GM12874 (cell line): Measurements from ENCODE around the gene MOB2.

Experiments used
- TF ChIP-seq, protein P1 (sequence below): IDR thresholded peaks from 2 replicates; pipeline ENCODE4 v1.5.1; 2011; ENCODE audit warnings: low read depth, mild to moderate bottlenecking, control low read depth, low read length, moderate library complexity; ENCODE audit not compliant: insufficient read depth

Gene MOB2

DNA sequence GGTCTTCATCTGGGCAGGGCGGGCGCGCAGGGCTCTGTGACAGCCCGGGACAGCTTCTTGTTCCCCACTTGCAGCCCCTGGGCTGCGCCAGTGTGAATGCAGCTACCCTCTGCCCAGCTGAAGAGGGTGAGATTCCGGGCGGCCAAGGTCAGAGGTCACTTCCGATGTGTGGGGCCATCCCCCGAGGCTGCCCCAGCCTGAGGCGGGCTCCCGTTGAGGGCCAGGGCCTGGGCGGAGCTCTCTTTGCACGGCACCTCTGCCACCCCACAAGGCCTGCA is 23.9 kb downstream of the MOB2 start:
- TF ChIP-seq, protein P1, sequence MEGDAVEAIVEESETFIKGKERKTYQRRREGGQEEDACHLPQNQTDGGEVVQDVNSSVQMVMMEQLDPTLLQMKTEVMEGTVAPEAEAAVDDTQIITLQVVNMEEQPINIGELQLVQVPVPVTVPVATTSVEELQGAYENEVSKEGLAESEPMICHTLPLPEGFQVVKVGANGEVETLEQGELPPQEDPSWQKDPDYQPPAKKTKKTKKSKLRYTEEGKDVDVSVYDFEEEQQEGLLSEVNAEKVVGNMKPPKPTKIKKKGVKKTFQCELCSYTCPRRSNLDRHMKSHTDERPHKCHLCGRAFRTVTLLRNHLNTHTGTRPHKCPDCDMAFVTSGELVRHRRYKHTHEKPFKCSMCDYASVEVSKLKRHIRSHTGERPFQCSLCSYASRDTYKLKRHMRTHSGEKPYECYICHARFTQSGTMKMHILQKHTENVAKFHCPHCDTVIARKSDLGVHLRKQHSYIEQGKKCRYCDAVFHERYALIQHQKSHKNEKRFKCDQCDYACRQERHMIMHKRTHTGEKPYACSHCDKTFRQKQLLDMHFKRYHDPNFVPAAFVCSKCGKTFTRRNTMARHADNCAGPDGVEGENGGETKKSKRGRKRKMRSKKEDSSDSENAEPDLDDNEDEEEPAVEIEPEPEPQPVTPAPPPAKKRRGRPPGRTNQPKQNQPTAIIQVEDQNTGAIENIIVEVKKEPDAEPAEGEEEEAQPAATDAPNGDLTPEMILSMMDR, result no peak

DNA sequence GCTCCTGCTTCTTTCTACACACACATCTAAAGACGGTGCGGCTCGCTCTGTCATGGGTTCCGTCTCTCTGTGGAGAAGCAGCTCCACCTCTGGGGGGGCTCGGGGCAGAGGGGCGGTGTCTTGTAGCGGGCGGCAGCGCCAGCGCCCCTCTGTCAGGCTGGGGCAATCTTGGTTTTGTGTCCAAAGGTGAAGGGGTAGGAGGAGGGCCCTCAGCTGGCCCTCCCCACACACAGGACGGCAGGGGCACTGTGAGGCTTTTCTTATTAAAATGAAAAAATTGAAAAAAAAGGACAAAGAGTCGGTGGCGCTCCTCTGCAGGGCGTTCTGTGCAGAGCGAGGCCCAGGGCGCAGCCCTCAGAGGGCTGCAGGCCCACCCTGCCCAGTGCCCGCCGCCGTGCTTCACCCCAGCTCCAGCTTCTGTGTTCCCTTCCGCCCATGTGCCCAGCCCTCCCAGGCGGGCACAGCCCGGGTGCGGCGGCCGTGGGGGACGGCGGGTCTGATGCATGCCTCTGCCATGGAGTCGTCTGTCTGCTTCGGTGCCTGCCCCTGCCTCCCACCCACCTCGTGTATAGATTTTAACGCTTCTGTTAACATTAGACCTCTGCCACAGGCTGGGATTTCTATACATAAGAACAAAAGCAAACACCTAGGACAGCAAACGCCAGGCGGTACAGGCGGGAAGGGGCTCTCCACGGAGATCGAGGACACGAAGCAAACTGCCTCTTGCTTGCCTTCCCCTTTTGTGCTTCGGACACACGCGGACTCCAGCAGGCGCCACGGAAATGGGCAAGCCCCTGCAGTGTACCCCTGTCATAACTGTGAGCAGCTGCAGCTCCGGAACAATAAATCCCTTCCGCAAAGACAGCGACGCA is 24.5 kb downstream of the MOB2 start:
- TF ChIP-seq, protein P1, result no peak

DNA sequence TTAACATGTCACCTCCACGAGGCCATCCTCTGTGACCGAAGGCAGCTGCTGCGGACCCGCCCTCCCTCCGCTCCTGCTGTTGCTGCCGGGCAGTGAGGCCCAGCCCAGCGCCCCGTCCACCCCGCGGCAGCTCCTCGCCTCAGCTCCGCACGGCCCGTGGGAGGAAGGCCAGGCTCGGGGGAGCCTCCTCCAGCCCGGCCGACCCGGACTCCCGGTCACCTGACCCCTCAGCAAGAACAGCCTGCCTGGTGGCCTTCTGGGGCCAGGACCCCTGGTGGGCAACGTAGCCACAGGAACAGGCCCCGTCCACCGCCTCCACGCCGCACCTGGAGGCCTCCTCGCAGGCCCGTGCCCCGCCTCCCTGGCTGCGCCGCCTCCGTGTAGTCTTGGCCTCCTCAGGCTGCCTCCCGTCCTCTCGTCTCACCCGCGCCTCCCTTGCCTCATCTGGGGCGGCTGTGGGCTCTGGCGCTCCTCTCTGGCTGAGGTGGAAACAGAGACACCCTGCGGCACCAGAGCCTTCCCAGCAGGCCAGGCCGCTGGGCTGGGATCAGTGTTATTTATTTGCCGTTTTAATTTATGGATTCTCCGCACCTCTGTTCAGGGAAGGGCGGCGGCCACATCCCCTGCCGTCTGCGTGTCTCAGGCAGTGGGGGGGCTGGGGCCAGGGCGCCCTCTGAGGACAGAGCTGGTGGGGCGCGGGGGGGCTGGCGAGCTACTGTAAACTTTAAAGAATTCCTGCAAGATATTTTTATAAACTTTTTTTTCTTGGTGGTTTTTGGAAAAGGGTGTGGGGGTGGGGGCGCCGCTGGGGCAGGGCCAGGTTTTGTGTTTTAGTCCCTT is 25.4 kb downstream of the MOB2 start:
- TF ChIP-seq, protein P1, result no peak

DNA sequence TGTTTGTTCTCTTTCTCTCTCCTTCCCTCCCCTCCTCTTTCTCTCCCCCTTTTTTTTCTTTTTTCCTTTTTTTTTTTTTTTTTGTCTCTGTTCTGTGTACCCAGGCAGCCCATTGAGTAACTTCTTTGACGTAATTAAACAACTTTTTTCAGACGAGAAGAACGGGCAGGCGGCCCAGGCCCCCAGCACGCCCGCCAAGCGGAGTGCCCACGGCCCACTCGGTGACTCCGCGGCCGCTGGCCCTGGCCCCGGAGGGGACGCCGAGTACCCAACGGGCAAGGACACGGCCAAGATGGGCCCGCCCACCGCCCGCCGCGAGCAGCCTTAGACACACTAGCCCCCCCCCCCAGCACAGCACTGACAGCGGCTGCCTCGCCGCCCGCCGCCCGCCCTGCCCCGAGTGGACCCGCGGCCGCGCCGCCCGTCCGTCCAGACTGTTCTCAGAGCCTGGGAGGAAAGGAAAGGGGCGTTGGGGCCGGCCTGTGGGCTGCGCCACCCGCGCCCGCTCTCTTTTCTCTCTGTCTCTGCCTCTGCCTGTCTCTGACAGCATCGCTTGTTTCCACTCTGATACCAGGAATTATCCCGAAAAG is 26.1 kb downstream of the MOB2 start:
- TF ChIP-seq, protein P1, result no peak

DNA sequence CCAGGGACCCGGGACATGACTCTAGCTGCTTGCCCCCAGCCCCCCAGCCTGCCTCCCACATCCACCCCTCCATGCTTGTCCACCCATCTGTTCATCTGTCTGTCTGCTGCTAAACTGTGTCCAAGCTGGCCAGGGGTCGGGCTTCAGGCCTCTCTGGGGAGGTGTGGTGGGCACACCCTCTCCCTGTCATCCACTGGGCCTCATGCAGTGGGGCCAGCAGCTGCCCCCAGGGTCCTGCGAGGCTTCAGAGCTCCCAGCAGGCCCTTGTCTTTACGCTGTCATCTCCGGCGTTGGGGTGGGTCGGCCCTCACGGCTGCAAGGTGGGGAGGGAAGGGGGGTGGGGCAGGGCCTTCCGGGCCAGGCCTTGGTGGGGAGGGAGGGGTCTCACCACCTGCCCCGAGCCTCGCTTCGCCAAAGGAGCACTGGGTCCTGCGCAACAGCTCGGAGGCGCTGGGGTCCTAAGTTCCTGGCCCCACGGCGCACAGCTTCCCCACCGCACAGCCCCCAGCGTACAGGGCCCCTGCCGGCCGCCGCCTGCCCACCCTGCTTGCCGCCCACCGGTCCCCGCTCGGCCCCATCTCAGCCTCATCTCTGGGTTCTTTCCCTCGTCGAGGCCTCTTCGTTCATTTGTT is 26.7 kb downstream of the MOB2 start:
- TF ChIP-seq, protein P1, result no peak

DNA sequence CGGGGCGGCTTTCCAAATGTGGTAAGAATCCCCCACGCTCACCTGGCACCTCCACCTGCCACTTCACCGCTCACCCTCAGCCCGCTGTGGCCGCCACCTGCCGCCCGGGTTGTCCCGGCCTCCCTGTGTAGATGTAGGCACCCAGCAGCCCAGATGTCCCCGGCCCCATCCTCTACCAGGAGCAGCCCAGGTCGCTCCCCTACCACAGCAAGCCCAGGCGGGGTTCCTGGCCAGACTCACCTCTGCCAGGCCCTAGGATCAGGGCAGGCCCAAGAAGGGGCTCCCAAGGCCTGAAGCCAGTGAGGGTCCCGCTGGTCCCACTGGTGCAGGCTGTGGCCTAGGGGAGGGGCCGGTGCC is 27.4 kb downstream of the MOB2 start:
- TF ChIP-seq, protein P1, result no peak
